ENCODE data around the gene RRAGB.
A peak's percentile ranks its signal among the peaks of the same experiment; 100 is the strongest.
"Not testable (repeated sequence)": the region's sequence is repeated elsewhere in the genome, so short reads cannot be mapped to it uniquely, and the experiment has no call there.

RRAGB gene, protein sequence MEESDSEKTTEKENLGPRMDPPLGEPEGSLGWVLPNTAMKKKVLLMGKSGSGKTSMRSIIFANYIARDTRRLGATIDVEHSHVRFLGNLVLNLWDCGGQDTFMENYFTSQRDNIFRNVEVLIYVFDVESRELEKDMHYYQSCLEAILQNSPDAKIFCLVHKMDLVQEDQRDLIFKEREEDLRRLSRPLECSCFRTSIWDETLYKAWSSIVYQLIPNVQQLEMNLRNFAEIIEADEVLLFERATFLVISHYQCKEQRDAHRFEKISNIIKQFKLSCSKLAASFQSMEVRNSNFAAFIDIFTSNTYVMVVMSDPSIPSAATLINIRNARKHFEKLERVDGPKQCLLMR

DNA sequence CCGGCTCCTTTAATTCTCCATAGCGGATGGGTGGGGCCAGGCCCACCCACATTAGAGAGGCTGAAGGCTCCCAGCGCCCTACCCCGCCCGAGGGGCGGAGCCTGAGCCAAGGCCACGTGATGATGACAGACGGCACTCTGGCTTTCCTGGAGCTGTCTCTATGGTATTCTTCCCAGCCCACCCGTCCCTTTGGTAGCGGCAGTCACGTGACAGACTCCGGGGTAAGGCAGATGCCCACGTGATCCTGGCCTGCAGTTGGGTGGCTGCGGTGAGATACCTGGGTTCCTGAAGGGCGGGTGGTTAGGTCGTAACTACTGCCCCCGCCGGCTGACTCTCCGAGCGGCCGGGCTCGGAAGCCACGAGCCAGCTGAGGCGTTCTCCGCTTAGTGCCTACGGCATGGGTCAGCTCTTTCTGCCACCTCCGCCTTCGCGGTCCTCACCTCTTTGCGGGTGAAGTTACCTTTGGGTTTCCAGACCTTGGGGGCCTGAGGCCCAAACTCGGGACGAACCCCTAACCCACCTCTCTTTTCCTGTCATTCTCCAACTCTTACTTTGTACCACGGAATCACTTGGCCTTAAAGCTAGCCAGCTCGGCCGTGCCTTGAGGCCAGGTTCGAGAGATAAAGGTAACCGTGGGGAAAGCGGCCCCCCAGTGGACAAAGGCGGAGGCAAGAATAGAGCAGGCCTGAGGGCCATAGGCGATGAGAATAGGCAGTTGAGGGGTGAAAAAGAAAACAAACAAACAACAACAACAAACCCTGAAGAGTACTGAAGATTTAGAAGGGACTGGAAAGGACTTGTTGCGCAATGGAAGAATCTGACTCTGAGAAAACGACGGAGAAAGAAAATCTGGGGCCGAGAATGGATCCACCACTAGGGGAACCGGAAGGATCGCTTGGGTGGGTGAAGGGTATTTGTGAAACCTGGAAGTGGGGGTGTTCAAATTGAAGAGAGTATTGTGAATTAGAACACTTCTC, at the start of gene RRAGB:
Gene RRAGB (plus strand): TSS at position 229 of the 977 bp plus-strand sequence. CDS start 579 bp downstream, at position 808.
- DNase-seq (ENCODE audit: low read depth in 1 of 2, low spot score in 1 of 2), result peak; percentile 76 to 81

DNA sequence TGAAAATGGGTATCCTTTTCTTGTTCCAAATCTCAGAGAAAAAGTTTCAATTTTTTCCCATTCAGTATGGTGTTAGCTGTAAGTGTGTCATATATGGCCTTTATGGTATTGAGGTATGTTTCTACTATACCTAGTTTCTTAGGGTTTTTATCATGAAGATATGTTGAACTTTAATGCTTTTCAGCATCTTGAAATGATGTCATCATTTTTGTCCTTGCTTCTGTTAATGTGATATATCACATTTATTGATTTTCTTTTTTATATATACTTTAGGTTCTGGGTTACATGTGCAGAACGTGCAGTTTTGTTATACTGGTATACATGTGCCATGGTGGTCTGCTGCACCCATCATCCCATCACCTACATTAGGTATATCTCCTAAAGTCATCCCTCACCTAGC, 49.5 kb upstream of the RRAGB start:
- no peak for DNase-seq (ENCODE audit: low read depth in 1 of 2, low spot score in 1 of 2)

GRCh38 chrX:55688579-55688978, 29.0 kb upstream of the RRAGB start:
- DNase-seq (ENCODE audit: low read depth in 1 of 2, low spot score in 1 of 2), result not testable (repeated sequence)

DNA sequence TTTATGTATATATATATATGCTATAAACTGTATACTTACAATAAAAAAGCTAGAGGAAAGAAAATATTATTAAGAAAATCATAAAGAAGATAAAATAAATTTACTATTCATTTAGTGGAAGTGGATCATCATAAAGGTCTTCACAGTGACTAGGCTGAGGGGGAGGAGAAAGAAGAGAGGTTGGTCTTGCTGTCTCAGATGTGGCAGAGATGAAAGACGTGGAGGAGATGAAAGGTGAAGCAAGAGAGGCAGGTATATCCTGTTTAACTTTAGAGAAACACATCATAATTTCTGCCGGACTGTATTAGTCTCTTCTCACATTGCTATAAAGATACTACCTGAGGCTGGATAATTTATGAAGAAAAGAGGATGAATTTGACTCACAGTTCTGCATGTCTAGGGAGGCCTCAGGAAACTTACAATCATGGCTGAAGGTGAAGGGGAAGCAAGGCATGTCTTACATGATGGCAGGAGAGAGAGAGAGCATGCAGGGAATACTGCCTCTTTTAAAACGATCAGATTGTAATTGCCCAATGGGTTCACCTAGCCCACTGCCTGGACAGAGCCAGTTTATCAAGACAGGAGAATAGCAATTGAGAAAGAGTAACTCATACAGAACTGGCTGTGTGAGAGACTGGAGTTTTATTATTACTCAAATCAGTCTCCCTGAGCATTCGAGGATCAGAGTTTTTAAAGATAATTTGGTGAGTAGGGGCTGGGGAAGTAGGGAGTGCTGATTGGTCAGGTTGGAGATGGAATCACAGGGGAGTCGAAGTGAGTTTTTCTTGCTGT, 22.1 kb upstream of the RRAGB start:
- no peak for DNase-seq (ENCODE audit: low read depth in 1 of 2, low spot score in 1 of 2)

GRCh38 chrX:55697381-55697780, 20.2 kb upstream of the RRAGB start:
- no peak for DNase-seq (ENCODE audit: low read depth in 1 of 2, low spot score in 1 of 2)

DNA sequence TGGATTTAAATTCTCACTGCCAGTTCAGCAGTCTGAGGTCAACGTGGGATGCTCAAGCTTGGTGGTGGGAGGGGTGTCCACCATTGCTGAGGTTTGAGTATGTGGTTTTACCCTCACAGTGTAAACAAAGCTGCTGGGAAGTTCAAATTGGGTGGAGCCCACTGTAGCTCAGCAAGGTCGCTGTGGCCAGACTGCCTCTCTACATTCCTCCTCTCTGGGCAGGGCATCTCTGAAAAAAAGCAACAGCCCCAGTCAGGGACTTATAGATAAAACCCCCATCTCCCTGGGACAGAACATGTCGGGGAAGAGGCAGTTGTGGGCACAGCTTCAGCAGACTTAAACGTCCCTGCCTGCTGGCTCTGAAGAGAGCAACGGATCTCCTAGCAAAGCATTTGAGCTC, 14.9 kb upstream of the RRAGB start:
- DNase-seq (ENCODE audit: low read depth in 1 of 2, low spot score in 1 of 2), result no peak

GRCh38 chrX:55703436-55703835, 14.1 kb upstream of the RRAGB start:
- DNase-seq (ENCODE audit: low read depth in 1 of 2, low spot score in 1 of 2), result not testable (repeated sequence)

- not testable (repeated sequence) for DNase-seq (ENCODE audit: low read depth in 1 of 2, low spot score in 1 of 2)
These were observed 12.5 kb upstream of the RRAGB start for GRCh38 chrX:55705066-55705465.

GRCh38 chrX:55709735-55710134, 7.8 kb upstream of the RRAGB start:
- DNase-seq (ENCODE audit: low read depth in 1 of 2, low spot score in 1 of 2), result no peak

DNA sequence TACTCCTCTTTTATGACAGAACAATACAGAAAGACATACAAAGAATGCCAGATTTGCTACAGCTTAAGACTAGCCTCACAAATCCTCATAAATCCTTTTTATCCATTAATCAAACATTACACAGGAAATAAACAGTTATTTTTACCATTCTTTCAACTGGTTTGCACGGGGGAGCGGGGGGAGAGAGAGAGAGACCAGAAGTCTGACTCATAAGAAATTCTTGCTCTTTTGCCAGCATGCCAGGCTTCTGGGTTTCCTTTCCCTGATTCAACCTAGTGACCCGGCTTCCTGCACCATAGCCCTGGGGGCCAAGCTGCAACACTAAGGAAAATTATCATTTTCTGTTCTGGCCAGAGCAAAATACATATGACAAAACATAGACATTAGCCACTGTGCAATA, 6.8 kb upstream of the RRAGB start:
- no peak for DNase-seq (ENCODE audit: low read depth in 1 of 2, low spot score in 1 of 2)

DNA sequence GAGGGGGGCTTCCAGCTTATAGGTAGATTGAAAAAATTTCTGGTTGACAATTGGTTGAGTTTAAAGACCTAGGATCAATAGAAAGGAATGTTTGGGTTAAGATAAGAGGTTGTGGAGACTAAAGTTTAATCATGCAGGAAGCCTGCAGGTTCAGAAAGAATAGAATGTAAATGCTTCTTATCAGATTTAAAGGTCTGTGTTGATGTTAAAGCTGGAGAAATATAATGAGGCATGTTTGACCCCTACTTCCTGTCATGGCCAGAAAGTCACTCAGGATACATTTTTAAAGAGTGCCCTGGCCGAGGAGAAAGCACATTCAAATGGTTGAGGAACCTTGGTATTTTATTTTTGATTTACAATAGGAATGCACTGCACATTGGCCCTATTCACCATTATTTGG, 3.9 kb upstream of the RRAGB start:
- DNase-seq (ENCODE audit: low read depth in 1 of 2, low spot score in 1 of 2), result no peak

DNA sequence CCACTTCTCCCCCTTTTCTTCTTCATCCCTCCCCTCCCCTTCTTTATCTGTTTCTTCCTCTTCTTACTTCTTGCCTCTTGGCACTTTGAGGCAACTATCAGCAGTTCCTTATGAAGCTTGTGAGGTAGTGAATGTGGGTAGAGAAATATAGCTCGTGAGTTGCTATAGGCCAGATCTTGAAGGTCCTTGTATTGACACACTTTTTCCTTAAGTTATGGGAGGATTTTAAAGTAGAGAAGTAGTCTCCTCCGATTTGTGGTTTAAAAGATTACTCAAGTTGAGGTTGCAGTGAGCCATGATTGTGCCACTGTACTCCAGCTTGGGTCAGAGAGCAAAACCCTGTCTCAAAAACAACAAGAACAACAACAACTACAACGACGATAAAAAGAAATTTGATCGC, 3.4 kb upstream of the RRAGB start:
- no peak for DNase-seq (ENCODE audit: low read depth in 1 of 2, low spot score in 1 of 2)

DNA sequence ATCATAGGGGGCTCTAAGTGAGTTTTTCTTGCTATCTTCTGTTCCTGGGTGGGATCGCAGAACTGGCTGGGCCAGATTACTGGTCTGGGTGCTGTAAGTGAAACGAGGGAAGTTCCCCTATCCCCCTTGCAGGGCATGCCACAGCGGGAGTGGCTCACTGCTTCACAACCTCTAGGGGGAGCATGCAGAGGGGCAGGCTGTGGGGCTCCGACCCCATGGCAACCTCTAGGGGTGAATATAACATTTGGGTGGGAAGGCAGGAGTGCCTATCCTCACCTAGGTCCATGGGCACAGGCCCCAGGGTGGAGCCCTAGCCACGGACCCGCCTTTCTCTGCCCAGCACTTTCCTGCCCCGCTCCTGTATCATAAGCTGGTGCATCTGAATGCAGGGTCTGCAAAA, 1.7 kb upstream of the RRAGB start:
- no peak for DNase-seq (ENCODE audit: low read depth in 1 of 2, low spot score in 1 of 2)

GRCh38 chrX:55716937-55717336, 612 bp upstream of the RRAGB start:
- no peak for DNase-seq (ENCODE audit: low read depth in 1 of 2, low spot score in 1 of 2)

- DNase-seq (ENCODE audit: low read depth in 1 of 2, low spot score in 1 of 2), result no peak
These were observed 14.3 kb downstream of the RRAGB start for GRCh38 chrX:55731826-55732225.

GRCh38 chrX:55738969-55739368, 21.4 kb downstream of the RRAGB start:
- no peak for DNase-seq (ENCODE audit: low read depth in 1 of 2, low spot score in 1 of 2)

DNA sequence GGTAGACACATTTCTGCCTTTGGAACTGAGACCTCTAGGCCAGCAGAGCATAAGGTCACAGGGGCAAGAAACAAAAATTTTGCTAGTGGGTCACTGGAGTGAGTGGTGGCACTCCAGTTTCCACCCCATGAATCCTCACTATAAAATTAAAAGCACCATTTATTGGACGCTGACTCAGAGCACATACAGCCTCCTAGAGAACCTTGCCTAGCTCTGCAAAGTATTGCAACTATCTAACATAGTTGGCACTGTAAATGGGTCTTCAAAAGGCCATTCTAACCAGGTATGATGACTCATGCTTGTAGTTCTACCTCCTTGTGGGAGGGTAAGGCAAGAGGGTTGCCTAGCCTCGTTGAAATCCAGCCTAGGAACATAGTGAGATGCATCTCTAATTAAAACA, 25.1 kb downstream of the RRAGB start:
- DNase-seq (ENCODE audit: low read depth in 1 of 2, low spot score in 1 of 2), result no peak

- not testable (repeated sequence) for DNase-seq (ENCODE audit: low read depth in 1 of 2, low spot score in 1 of 2)
These were observed 30.9 kb downstream of the RRAGB start for GRCh38 chrX:55748463-55748862.

- DNase-seq (ENCODE audit: low read depth in 1 of 2, low spot score in 1 of 2), result no peak
These were observed 32.7 kb downstream of the RRAGB start for GRCh38 chrX:55750256-55750655.

GRCh38 chrX:55754861-55755294, 37.3 kb downstream of the RRAGB start:
- no peak for DNase-seq (ENCODE audit: low read depth in 1 of 2, low spot score in 1 of 2)

GRCh38 chrX:55758033-55758432, 40.5 kb downstream of the RRAGB start:
- DNase-seq (ENCODE audit: low read depth in 1 of 2, low spot score in 1 of 2), result no peak
